Hepatocyte (in vitro differentiated cells): ENCODE data around the gene ZC3H7B. TPM values are rescaled to one million over a fixed set of nuclear protein-coding genes. Genes with fewer than 3 reads are reported as not detected.

Experiments
- DNase-seq: peaks from one replicate; pipeline ENCODE4 v3.0.0-alpha.2; 2016; ENCODE audit warnings: low spot score
- H2AFZ ChIP-seq: fragments of 200-600 bp; sonication (generic); 2 replicates; pipeline ENCODE4 v1.6.0; 2016; ENCODE audit warnings: antibody characterized with exemption, mild to moderate bottlenecking
- H3K27ac ChIP-seq: fragments of 200-600 bp; sonication (generic); 2 replicates; pipeline ENCODE4 v1.5.1; 2016; ENCODE audit warnings: mild to moderate bottlenecking
- H3K27me3 ChIP-seq: fragments of 200-600 bp; sonication (generic); 2 replicates; pipeline ENCODE4 v1.6.1; 2016
- H3K36me3 ChIP-seq: fragments of 200-600 bp; sonication (generic); replicated peaks from 2 replicates; pipeline ENCODE4 v1.5.1; 2016; ENCODE audit warnings: low read depth; ENCODE audit not compliant: insufficient read depth
- H3K4me1 ChIP-seq: fragments of 200-600 bp; sonication (generic); 2 replicates; pipeline ENCODE4 v1.5.1; 2016; ENCODE audit warnings: mild to moderate bottlenecking, moderate library complexity; ENCODE audit not compliant: insufficient read depth
- H3K4me2 ChIP-seq: fragments of 200-600 bp; sonication (generic); 2 replicates; pipeline ENCODE4 v1.6.0; 2016
- H3K4me3 ChIP-seq: fragments of 200-600 bp; sonication (generic); 2 replicates; pipeline ENCODE4 v1.5.1; 2016; ENCODE audit warnings: mild to moderate bottlenecking
- H3K79me2 ChIP-seq: fragments of 200-600 bp; sonication (generic); 2 replicates; pipeline ENCODE4 v1.6.0; 2017; ENCODE audit warnings: mild to moderate bottlenecking
- H3K9me2 ChIP-seq: fragments of 200-600 bp; sonication (generic); replicated peaks from 2 replicates; pipeline ENCODE4 v1.6.0; 2017; ENCODE audit warnings: mild to moderate bottlenecking; ENCODE audit not compliant: insufficient read depth
- H3K9me3 ChIP-seq: fragments of 200-600 bp; sonication (generic); 2 replicates; pipeline ENCODE4 v1.5.1; 2016; ENCODE audit warnings: low read depth, mild to moderate bottlenecking
- H4K20me1 ChIP-seq: fragments of 200-600 bp; sonication (generic); 2 replicates; pipeline ENCODE4 v1.6.0; 2016; ENCODE audit warnings: mild to moderate bottlenecking; ENCODE audit not compliant: insufficient read depth, poor library complexity, severe bottlenecking
- EZH2 ChIP-seq: fragments of 200-600 bp; sonication (generic); IDR thresholded peaks from 2 replicates; pipeline ENCODE4 v1.6.1; 2016; ENCODE audit warnings: antibody characterized with exemption, mild to moderate bottlenecking, borderline replicate concordance
- EZH2phosphoT487 ChIP-seq: fragments of 200-600 bp; sonication (generic); IDR thresholded peaks from one replicate; pipeline ENCODE4 v1.6.1; 2018; ENCODE audit warnings: antibody characterized with exemption, mild to moderate bottlenecking, low read depth, moderate library complexity; ENCODE audit not compliant: unreplicated experiment, severe bottlenecking
- WGBS: methylation state at CpG from one replicate; pipeline ENCODE4 v1.1.6; 2016; ENCODE audit warnings: low lambda C conversion rate; ENCODE audit errors: missing lambda C conversion rate; 5-methylcytosine and 5-hydroxymethylcytosine counted together
- polyA plus RNA-seq: library from polyadenylated mRNA; unstranded; fragments of >200 nt; fragmentation: Nextera tagmentation; extraction: Ambion mirVana; gene quantifications from 2 replicates; pipeline ENCODE4 v1.2.1, GENCODE V29; 2016
- total RNA-seq: library from RNA; depleted of rRNA; stranded (reverse); fragments of >200 nt; gene quantifications from 2 replicates; pipeline ENCODE4 v1.2.3, GENCODE V29; 2014
- TF ChIP-seq, protein P1 (sequence below): fragments of 200-600 bp; sonication (generic); IDR thresholded peaks from 2 replicates; pipeline ENCODE4 v1.5.1; 2016; ENCODE audit warnings: antibody characterized with exemption, mild to moderate bottlenecking; ENCODE audit not compliant: poor library complexity

ZC3H7B gene
- total and polyA plus RNA-seq, 2 experiments from 2014 or later, result 6.9 to 30.5 TPM

DNA sequence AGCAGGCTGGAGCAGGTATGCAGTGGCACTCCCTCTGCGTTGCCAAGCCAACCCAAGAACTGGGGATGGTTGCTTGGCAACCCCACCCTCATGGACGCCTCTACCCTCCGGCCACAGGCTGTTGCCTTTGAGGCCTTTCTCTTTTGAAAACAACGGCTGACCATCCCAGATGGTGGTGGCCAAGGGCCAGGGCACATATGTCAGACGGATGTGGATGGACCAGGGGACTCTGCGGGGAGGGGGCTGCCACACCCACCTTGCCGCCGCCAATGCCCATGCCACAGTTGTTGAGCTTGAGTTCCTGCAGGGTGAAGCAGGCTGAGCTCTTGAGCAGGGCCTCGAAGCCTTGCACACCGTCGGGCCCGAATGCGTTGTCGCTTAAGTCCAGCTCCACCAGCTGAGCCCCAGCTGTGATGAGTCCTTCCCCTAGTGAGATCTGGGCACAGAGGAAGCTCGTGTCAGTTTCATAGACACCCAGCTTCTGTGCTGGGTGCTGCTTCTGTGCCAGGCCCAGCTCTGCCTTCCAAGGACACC lies 36.9 kb upstream of the ZC3H7B start:
- TF ChIP-seq EZH2phosphoT487 (no peak), EZH2 (no peak)
- TF ChIP-seq, protein P1, sequence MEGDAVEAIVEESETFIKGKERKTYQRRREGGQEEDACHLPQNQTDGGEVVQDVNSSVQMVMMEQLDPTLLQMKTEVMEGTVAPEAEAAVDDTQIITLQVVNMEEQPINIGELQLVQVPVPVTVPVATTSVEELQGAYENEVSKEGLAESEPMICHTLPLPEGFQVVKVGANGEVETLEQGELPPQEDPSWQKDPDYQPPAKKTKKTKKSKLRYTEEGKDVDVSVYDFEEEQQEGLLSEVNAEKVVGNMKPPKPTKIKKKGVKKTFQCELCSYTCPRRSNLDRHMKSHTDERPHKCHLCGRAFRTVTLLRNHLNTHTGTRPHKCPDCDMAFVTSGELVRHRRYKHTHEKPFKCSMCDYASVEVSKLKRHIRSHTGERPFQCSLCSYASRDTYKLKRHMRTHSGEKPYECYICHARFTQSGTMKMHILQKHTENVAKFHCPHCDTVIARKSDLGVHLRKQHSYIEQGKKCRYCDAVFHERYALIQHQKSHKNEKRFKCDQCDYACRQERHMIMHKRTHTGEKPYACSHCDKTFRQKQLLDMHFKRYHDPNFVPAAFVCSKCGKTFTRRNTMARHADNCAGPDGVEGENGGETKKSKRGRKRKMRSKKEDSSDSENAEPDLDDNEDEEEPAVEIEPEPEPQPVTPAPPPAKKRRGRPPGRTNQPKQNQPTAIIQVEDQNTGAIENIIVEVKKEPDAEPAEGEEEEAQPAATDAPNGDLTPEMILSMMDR, result no peak
- no peak for DNase-seq
- no peaks in the 10 kb centered on the region for H4K20me1 ChIP-seq

GRCh38 chr22:41267958-41268357 lies 33.4 kb upstream of the ZC3H7B start:
- H2AFZ ChIP-seq, result no peak overlapping the region
- WGBS, result 97% methylated on average over 16 of the region's 16 CpGs
- DNase-seq, result no peak

More for the DNA sequence above, 36.9 kb upstream of the ZC3H7B start:
- H3K9me2 ChIP-seq, result no peaks in the 10 kb centered on the region
- H3K9me3 ChIP-seq, result no peaks in the 10 kb centered on the region
- H3K79me2 ChIP-seq, result no peaks in the 10 kb centered on the region
- no peak overlapping the region for H2AFZ ChIP-seq
- no peaks in the 10 kb centered on the region for H3K27me3 ChIP-seq
- no peaks in the 10 kb centered on the region for H3K36me3 ChIP-seq
- WGBS, result 92% methylated on average over 15 of the region's 15 CpGs
- H3K4me1 ChIP-seq, result no peaks in the 10 kb centered on the region
- H3K4me3 ChIP-seq, result no peak overlapping the region
- H3K27ac ChIP-seq, result no peak overlapping the region
- no peak overlapping the region for H3K4me2 ChIP-seq

GRCh38 chr22:41271787-41272186 lies 29.5 kb upstream of the ZC3H7B start:
- DNase-seq, result no peak
- Histone ChIP-seq H3K4me2 (no peak overlapping the region), H3K4me3 (no peak overlapping the region), H3K79me2 (no peaks in the 10 kb centered on the region), H3K36me3 (no peaks in the 10 kb centered on the region), H3K9me2 (no peaks in the 10 kb centered on the region), H3K4me1 (no peaks in the 10 kb centered on the region), H2AFZ (no peak overlapping the region), H3K27me3 (no peaks in the 10 kb centered on the region), H4K20me1 (no peaks in the 10 kb centered on the region), H3K27ac (no peak overlapping the region), H3K9me3 (no peaks in the 10 kb centered on the region)
- WGBS, result 93% methylated on average over 9 of the region's 9 CpGs
- TF ChIP-seq EZH2 (no peak), EZH2phosphoT487 (no peak)
- TF ChIP-seq, protein P1, result no peak

More at GRCh38 chr22:41267958-41268357, 33.4 kb upstream of the ZC3H7B start:
- Histone ChIP-seq H3K4me3 (no peak overlapping the region), H4K20me1 (no peaks in the 10 kb centered on the region), H3K9me3 (no peaks in the 10 kb centered on the region), H3K4me2 (no peak overlapping the region), H3K9me2 (no peaks in the 10 kb centered on the region), H3K27me3 (no peaks in the 10 kb centered on the region), H3K36me3 (no peaks in the 10 kb centered on the region), H3K79me2 (no peaks in the 10 kb centered on the region), H3K27ac (no peak overlapping the region), H3K4me1 (no peaks in the 10 kb centered on the region)
- TF ChIP-seq EZH2 (no peak), EZH2phosphoT487 (no peak)
- TF ChIP-seq, protein P1, result no peak

- Histone ChIP-seq H3K4me1 (no peaks in the 10 kb centered on the region), H3K27ac (no peak overlapping the region), H4K20me1 (no peaks in the 10 kb centered on the region), H3K9me3 (no peaks in the 10 kb centered on the region), H3K79me2 (peaks cover under 1% of the 10 kb centered on the region), H3K27me3 (no peaks in the 10 kb centered on the region), H2AFZ (no peak overlapping the region), H3K4me3 (no peak overlapping the region), H3K4me2 (no peak overlapping the region), H3K9me2 (no peaks in the 10 kb centered on the region), H3K36me3 (no peaks in the 10 kb centered on the region)
- TF ChIP-seq EZH2phosphoT487, result no peak
- TF ChIP-seq, protein P1, result no peak
- no peak for TF ChIP-seq EZH2
- over 99% methylated on average over 7 of the region's 7 CpGs for WGBS
- DNase-seq, result no peak
Measured at GRCh38 chr22:41273128-41273527, 28.2 kb upstream of the ZC3H7B start.
